Midbrain (tissue), 1 donor: ENCODE data around the gene NR0B1.

Source experiments
- DNase-seq: peaks from one replicate; lab custom pipeline; 2025; lab: John Stamatoyannopoulos, UW

Gene NR0B1

DNA sequence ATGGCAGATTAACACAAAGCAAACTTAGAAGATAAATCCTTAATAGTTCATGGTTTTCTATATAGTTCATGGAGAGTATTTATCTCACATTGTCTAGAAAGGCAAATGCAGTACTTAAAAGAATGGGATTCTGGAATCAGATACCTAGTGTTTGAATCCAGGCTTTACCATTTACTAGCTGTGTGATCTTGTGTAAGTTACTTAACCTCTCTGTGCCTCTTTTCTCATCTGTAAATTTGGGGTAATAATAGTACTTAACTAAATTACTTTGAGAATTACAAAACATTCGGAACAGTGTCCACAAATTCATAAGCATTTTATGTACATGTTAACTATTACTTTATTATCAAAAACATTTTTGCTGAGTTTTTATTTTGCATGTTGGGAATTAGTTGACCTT, 46.4 kb downstream of the NR0B1 start:
- DNase-seq, result no peak

DNA sequence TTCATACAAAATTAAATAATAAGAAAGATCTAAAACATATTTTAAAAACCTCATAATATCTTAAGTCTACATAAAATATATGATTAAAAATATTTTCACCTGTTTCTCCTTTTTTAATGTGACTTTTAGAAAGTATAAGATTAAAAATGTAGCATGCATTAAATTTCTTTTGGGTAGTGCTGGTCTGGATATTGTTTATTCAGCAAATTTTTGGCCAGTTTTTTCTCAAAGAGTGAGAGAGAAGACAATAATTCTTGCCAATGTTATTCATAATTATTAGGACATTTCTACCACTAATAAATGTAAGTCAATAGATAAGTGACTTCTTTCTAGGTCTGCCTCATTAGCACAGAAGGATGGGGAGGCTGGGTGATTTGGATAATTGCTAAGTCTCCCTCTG, 48.2 kb downstream of the NR0B1 start:
- DNase-seq, result no peak

DNA sequence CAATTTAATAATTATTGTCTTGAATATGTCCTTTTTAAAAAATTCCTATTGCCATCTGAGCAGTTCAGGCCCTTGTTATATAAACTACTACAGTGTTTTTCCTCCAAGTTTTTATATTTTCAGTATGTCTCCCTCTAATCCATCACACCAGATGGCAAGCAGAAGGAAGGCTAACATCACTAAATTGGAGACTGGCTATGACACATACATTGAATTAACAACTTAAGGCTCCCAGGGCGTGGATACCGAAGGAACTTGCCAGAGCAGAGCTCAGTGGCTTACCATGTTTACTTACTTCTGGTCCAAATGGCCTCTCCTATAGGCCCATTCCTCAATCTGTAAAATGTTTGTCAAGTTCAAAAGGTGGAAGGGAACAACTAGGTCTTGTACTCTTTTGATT, 49.3 kb downstream of the NR0B1 start:
- DNase-seq, result no peak
